Measurements from ENCODE around the gene TMTC1. TPM values are rescaled to one million over a fixed set of nuclear protein-coding genes. Genes with fewer than 3 reads are reported as not detected.

Gene TMTC1
- total RNA-seq, 4 donors from 2014 or later: 16.6 to 47.8 (median 25.6) TPM

- intact Hi-C loops (cut with DNase I): no loop called here
- no peaks in the 10 kb centered on the region for H3K36me3 ChIP-seq
Observed at GRCh38 chr12:29709054-29709453, 74.7 kb downstream of the TMTC1 start.

GRCh38 chr12:29707846-29708245 is 75.9 kb downstream of the TMTC1 start:
- H3K27ac ChIP-seq: no peak overlapping the region
- intact Hi-C loops (cut with DNase I): no loop called here
- H3K4me1 ChIP-seq: no peaks in the 10 kb centered on the region
- TF ChIP-seq CTCF (IDR thresholded peaks at IDR 0.05) (no peak), POLR2A (IDR thresholded peaks at IDR 0.05) (no peak)
- H3K9me3 ChIP-seq: no peaks in the 10 kb centered on the region
- no peak overlapping the region for H3K4me3 ChIP-seq (replicated peaks in 1 of 3)
- no peaks in the 10 kb centered on the region for H3K36me3 ChIP-seq
- no peak for DNase-seq
- H3K27me3 ChIP-seq: no peaks in the 10 kb centered on the region
- 76 to 79% methylated on average over 2 of the region's 2 CpGs for WGBS, 2 donors

More at GRCh38 chr12:29709054-29709453, 74.7 kb downstream of the TMTC1 start:
- Histone ChIP-seq H3K4me1 (no peaks in the 10 kb centered on the region), H3K9me3 (no peaks in the 10 kb centered on the region), H3K4me3 (replicated peaks in 1 of 3) (no peak overlapping the region), H3K27me3 (no peaks in the 10 kb centered on the region), H3K27ac (no peak overlapping the region)
- no peak for TF ChIP-seq POLR2A (IDR thresholded peaks at IDR 0.05)
- no peak for DNase-seq

GRCh38 chr12:29706311-29706710 is 77.4 kb downstream of the TMTC1 start:
- 32 to 33% methylated on average over 2 of the region's 2 CpGs for WGBS, 2 donors
- Histone ChIP-seq H3K4me1 (no peaks in the 10 kb centered on the region), H3K4me3 (replicated peaks in 1 of 3) (no peak overlapping the region), H3K36me3 (no peaks in the 10 kb centered on the region), H3K9me3 (no peaks in the 10 kb centered on the region), H3K27me3 (no peaks in the 10 kb centered on the region), H3K27ac (no peak overlapping the region)
- TF ChIP-seq POLR2A (IDR thresholded peaks at IDR 0.05) (no peak), CTCF (IDR thresholded peaks at IDR 0.05) (no peak)
- intact Hi-C loops (cut with DNase I): no loop called here
- DNase-seq: no peak

GRCh38 chr12:29703528-29703927 is 80.2 kb downstream of the TMTC1 start:
- Histone ChIP-seq H3K36me3 (no peaks in the 10 kb centered on the region), H3K27ac (no peak overlapping the region), H3K4me3 (replicated peaks in 1 of 3) (no peak overlapping the region), H3K4me1 (no peaks in the 10 kb centered on the region), H3K9me3 (no peaks in the 10 kb centered on the region), H3K27me3 (no peaks in the 10 kb centered on the region)
- intact Hi-C loops (cut with DNase I): no loop called here
- DNase-seq: no peak
- 70 to 76% methylated on average over 2 of the region's 2 CpGs for WGBS, 2 donors
- TF ChIP-seq CTCF (IDR thresholded peaks at IDR 0.05): no peak
- no peak for TF ChIP-seq POLR2A (IDR thresholded peaks at IDR 0.05)

DNA sequence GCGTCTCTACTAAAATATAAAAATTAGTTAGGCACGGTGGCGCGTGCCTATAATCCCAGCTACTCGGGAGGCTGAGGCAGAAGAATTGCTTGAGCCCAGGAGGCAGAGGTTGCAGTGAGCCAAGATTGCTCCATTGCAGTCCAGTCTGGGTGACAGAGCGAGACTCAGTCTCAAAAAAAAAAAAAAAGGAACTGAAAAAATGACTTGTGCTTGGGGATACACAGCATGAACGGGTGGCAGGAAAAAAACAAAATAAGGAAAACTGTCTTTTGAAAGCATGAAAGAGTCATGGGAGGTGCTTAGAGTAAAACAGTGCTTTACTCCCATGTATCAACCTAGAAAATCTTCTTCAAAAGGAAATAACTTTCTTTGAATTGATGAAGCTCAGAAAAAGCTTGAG is 80.8 kb downstream of the TMTC1 start:
- H3K27me3 ChIP-seq: no peaks in the 10 kb centered on the region
- intact Hi-C loops (cut with DNase I): no loop called here
- H3K4me1 ChIP-seq: no peaks in the 10 kb centered on the region
- H3K4me3 ChIP-seq (replicated peaks in 1 of 3): no peak overlapping the region
- H3K9me3 ChIP-seq: no peaks in the 10 kb centered on the region
- no peak for TF ChIP-seq CTCF (IDR thresholded peaks at IDR 0.05)
- no peak for TF ChIP-seq POLR2A (IDR thresholded peaks at IDR 0.05)
- H3K36me3 ChIP-seq: no peaks in the 10 kb centered on the region
- WGBS, 2 donors: 90 to 92% methylated on average over 7 of the region's 7 CpGs
- no peak overlapping the region for H3K27ac ChIP-seq
- no peak for DNase-seq

GRCh38 chr12:29702222-29702621 is 81.5 kb downstream of the TMTC1 start:
- TF ChIP-seq POLR2A (IDR thresholded peaks at IDR 0.05): no peak
- TF ChIP-seq CTCF (IDR thresholded peaks at IDR 0.05): no peak

More at GRCh38 chr12:29702222-29702621, 81.5 kb downstream of the TMTC1 start:
- Histone ChIP-seq H3K27me3 (no peaks in the 10 kb centered on the region), H3K4me3 (replicated peaks in 1 of 3) (no peak overlapping the region), H3K9me3 (no peaks in the 10 kb centered on the region), H3K4me1 (no peaks in the 10 kb centered on the region), H3K36me3 (no peaks in the 10 kb centered on the region), H3K27ac (no peak overlapping the region)
- intact Hi-C loops (cut with DNase I): no loop called here
- no peak for DNase-seq
- WGBS, 2 donors: 96% methylated on average over 5 of the region's 5 CpGs
